22Rv1 (cell line): ENCODE measurements around the gene IER2.

Source experiments
- ZFX ChIP-seq: fragments of 450-650 bp; IDR thresholded peaks from 2 replicates; pipeline ENCODE4 v1.6.1; 2017; ENCODE audit warnings: antibody characterized with exemption, borderline replicate concordance
- TF ChIP-seq, protein P1 (sequence below): fragments of 450-650 bp; IDR thresholded peaks from 2 replicates; pipeline ENCODE4 v1.5.1; 2017; ENCODE audit warnings: mild to moderate bottlenecking

DNA sequence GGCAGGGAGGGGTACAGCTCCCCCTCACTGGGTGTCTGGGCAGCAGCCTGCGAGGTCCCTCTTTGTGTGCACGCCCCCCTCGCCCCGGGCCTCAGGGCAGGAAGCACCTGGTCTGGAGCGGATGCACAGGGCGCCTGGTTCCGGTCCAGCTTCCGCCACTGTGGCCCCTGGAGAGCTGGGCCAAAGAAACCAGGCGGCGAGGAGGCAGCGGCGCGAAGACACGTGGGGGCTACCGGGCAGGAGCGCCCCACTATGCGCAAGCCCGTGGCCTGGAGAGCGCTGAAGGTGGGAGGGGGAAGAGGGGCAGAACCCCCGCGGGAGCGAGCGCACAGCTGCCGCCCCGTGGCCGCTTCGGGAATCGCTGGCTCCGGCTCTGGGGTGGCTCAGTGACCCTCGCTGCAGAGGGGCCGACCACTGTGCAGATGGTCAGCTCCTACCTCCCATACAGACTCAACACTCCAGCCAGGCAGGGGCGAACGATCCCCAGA lies 45.8 kb upstream of the IER2 start:
- TF ChIP-seq, protein P1, sequence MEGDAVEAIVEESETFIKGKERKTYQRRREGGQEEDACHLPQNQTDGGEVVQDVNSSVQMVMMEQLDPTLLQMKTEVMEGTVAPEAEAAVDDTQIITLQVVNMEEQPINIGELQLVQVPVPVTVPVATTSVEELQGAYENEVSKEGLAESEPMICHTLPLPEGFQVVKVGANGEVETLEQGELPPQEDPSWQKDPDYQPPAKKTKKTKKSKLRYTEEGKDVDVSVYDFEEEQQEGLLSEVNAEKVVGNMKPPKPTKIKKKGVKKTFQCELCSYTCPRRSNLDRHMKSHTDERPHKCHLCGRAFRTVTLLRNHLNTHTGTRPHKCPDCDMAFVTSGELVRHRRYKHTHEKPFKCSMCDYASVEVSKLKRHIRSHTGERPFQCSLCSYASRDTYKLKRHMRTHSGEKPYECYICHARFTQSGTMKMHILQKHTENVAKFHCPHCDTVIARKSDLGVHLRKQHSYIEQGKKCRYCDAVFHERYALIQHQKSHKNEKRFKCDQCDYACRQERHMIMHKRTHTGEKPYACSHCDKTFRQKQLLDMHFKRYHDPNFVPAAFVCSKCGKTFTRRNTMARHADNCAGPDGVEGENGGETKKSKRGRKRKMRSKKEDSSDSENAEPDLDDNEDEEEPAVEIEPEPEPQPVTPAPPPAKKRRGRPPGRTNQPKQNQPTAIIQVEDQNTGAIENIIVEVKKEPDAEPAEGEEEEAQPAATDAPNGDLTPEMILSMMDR, result peak; percentile 77
- no peak for TF ChIP-seq ZFX
